GM08714 (cell line): Measurements from ENCODE around the gene RECQL.

ENCODE experiments used
- H3K4me3 ChIP-seq: fragments of 200-500 bp; sonication (Bioruptor generic); 2 replicates; pipeline ENCODE4 v1.5.1; 2014; ENCODE audit warnings: mild to moderate bottlenecking, low read length, inconsistent platforms
- ZNF274 ChIP-seq: IDR thresholded peaks from 2 replicates; pipeline ENCODE4 v1.6.1; 2012; ENCODE audit warnings: mild to moderate bottlenecking, low read depth, low read length

Gene RECQL

GRCh38 chr12:21523148-21523547, 21.7 kb upstream of the RECQL start:
- TF ChIP-seq ZNF274: no peak
- no peak overlapping the region for H3K4me3 ChIP-seq

- H3K4me3 ChIP-seq: no peak overlapping the region
- no peak for TF ChIP-seq ZNF274
Measured at GRCh38 chr12:21521541-21521940, 20.1 kb upstream of the RECQL start.

- H3K4me3 ChIP-seq: no peak overlapping the region
- TF ChIP-seq ZNF274: no peak
Measured at GRCh38 chr12:21518451-21518850, 17.0 kb upstream of the RECQL start.

- no peak for TF ChIP-seq ZNF274
- no peak overlapping the region for H3K4me3 ChIP-seq
Measured at GRCh38 chr12:21516281-21516680, 14.8 kb upstream of the RECQL start.

- H3K4me3 ChIP-seq: no peak overlapping the region
- TF ChIP-seq ZNF274: no peak
Measured at GRCh38 chr12:21509768-21510167, 8.3 kb upstream of the RECQL start.

- TF ChIP-seq ZNF274: no peak
- H3K4me3 ChIP-seq: no peak overlapping the region
Measured at GRCh38 chr12:21507849-21508248, 6.4 kb upstream of the RECQL start.

GRCh38 chr12:21505888-21506287, 4.5 kb upstream of the RECQL start:
- no peak for TF ChIP-seq ZNF274

GRCh38 chr12:21502872-21503271, 1.4 kb upstream of the RECQL start:
- peak overlapping the region; percentile 90 for H3K4me3 ChIP-seq
- no peak for TF ChIP-seq ZNF274

More at GRCh38 chr12:21505888-21506287, 4.5 kb upstream of the RECQL start:
- no peak overlapping the region for H3K4me3 ChIP-seq

- H3K4me3 ChIP-seq: peak overlapping the region; percentile 90
- TF ChIP-seq ZNF274: no peak
Measured at GRCh38 chr12:21502164-21502496, 695 bp upstream of the RECQL start.

- no peak for TF ChIP-seq ZNF274
- H3K4me3 ChIP-seq: peak overlapping the region; percentile 93
Measured at GRCh38 chr12:21500786-21501257, 613 bp downstream of the RECQL start.

GRCh38 chr12:21499765-21500164, 1.7 kb downstream of the RECQL start:
- no peak overlapping the region; the same call in 1 of the 2 replicates for H3K4me3 ChIP-seq
- no peak for TF ChIP-seq ZNF274

- no peak overlapping the region for H3K4me3 ChIP-seq
- no peak for TF ChIP-seq ZNF274
Measured at GRCh38 chr12:21485998-21486397, 15.4 kb downstream of the RECQL start.

- no peak overlapping the region for H3K4me3 ChIP-seq
- no peak for TF ChIP-seq ZNF274
Measured at GRCh38 chr12:21483531-21483930, 17.9 kb downstream of the RECQL start.

GRCh38 chr12:21478756-21479455, 22.5 kb downstream of the RECQL start:
- TF ChIP-seq ZNF274: no peak
- no peak overlapping the region for H3K4me3 ChIP-seq

- H3K4me3 ChIP-seq: no peak overlapping the region
Measured at GRCh38 chr12:21476949-21477348, 24.5 kb downstream of the RECQL start.

GRCh38 chr12:21475552-21475951, 25.9 kb downstream of the RECQL start:
- TF ChIP-seq ZNF274: no peak
- H3K4me3 ChIP-seq: no peak overlapping the region

More at GRCh38 chr12:21476949-21477348, 24.5 kb downstream of the RECQL start:
- TF ChIP-seq ZNF274: no peak
